Endometrial microvascular endothelial cells (primary cell): ENCODE results near the gene WASF1. TPM values are rescaled to one million over a fixed set of nuclear protein-coding genes. Genes with fewer than 3 reads are reported as not detected.
"Not testable (repeated sequence)": the region's sequence is repeated elsewhere in the genome, so short reads cannot be mapped to it uniquely, and the experiment has no call there.

ENCODE experiments used
- in situ Hi-C: cut with HindIII; loops from 2 replicates; pipeline ENCODE4 v1.10.0; 2017; ENCODE audit warnings: low sequenced_read_pairs, low pct_unique_long_range_greater_than_20kb; ENCODE audit errors: inconsistent ontology term
- total RNA-seq: library from RNA; depleted of rRNA; stranded (reverse); fragments of >200 nt; gene quantifications from one replicate; pipeline ENCODE4 v1.2.3, GENCODE V29; 2015; ENCODE audit errors: inconsistent ontology term

WASF1 gene
- total RNA-seq, 1 donor from 2014 or later, result 8.0 TPM

- in situ Hi-C loops, result no loop called here
Observed at GRCh38 chr6:110180228-110181008, 948 bp upstream of the WASF1 start, which contains the start of gene CDC40. Gene CDC40, plus strand, starts transcription at chr6:110180427. Its CDS starts 18 bp downstream, at chr6:110180445.

DNA sequence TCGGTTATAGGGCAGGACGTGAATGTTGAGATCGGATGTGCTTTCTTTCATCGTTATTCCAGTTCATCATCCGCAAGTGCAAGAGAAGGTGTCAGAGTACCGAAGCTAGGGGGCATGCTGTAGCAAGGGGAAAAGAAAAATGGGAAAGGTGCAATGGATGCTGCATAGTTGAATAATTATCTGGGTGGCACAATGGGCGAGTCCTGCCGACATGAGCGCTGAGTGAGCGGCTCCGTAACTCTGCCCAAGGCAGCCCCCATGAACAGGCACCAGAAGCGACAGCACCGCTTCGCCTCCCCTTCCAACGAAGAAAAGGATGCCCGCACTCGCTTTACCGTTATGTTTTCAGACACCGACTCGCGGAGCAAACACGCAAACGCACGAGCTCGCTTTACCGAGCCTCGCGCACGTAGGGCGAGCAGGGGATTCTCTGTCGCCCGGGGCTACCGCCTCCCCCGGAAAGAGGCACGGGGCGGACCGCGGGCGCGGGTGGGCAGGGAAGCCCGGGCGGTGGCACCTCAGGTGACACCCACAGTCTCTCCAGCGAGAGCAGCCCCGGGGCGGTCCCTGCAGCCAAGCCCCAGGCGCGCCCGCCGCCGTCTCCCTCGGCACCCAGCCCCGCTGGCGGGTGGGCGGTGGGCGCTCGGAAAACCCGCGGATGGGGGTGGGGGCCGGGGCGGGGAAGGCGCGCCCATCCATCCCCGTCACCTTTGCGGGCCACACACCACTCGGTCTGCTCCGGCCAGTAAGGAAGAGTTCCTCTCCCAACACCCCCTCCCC is 654 bp downstream of the WASF1 start:
- in situ Hi-C loops, result no loop called here

- in situ Hi-C loops, result no loop called here
Observed at GRCh38 chr6:110173506-110174132, 5.9 kb downstream of the WASF1 start.

- in situ Hi-C loops, result no loop called here
Observed at GRCh38 chr6:110170081-110170480, 9.4 kb downstream of the WASF1 start.

- in situ Hi-C loops, result no loop called here
Observed at GRCh38 chr6:110158479-110158878, 21.0 kb downstream of the WASF1 start.

- in situ Hi-C loops, result no loop called here
Observed at GRCh38 chr6:110147870-110148269, 31.6 kb downstream of the WASF1 start.

- in situ Hi-C loops, result no loop called here
Observed at GRCh38 chr6:110140650-110141049, 38.8 kb downstream of the WASF1 start.

- in situ Hi-C loops, result no loop called here
Observed at GRCh38 chr6:110139052-110139451, 40.4 kb downstream of the WASF1 start.

DNA sequence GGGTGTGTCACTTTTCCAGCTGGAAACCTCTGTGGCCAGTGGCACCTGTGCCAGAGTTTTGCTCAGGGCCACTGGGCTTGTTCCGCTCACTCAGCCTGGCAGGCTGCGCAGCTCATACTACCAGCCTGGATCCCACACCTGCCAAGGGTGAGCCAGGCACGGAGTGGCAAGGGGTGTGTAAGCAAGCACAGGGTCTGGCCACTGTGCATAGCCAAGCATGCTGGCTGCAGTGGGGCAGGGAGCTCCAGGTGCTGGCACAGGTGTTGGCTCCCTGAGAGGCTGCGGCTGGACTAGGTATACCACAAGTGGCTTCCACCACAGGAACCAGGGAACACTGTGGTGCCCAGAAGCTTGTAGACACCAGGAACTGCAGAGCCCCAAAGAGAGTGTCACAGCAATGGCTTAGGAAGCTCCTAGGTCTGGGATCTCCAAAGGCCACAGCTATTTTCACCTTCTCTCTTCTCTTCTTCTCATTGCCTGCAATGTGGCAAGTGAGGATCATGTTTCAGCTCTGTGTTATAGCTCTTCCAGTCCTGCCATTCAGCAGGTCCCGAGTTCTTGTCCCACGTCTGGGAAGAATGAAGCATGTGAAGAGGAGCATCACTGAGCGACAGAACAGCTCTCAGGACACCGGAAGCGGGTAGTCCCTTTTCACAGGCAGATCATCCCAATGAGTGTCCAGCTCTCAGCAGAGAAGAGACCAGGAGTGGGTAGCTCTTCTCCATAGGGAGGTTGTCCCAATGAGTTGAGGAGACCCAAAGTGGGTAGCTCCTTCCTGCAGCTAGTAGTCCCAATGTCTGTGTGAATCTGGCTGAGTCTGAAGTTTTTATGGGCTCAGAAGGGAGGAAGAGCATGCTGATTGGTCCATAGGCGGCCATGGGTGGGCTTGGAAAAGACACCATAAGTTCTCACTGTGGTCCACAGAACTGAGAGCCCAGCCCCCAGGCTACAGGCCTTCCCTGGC is 41.3 kb downstream of the WASF1 start:
- in situ Hi-C loops, result no loop called here

DNA sequence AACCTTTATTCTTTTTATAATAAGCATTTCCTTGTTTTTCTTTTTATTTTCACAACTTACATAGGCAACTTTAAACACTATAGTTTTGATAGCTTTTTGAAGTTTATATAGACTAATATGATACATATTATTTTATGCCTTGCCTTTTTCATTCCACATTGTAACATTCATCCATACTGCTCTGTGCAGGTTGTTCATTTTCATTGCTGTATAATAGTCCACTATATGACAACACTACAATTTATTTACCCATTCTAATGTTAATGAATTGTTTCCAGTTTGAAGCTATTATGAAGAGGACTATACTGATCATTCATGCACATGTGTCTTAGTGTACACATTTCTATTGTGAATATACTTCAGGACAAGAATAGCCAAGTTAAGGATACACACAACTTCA is 49.1 kb downstream of the WASF1 start:
- in situ Hi-C loops, result no loop called here

DNA sequence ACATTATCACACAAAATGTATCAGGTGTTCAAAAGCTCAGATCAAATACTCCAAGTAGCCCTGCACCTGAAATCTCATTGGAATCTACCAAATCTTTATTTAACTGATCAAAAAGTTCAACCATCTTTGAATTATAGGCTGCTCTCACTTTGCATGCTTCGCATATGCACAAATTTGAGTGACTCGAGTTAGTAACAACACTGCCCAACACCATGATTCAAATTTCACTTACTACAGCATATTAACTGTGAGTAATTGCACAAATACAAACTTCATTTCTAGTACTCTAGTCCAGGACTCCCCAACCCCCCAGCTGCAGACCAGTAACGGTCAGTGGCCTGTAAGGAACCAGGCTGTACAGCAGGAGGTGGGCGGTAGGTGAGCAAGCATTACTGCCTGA is 51.1 kb downstream of the WASF1 start:
- in situ Hi-C loops, result no loop called here

DNA sequence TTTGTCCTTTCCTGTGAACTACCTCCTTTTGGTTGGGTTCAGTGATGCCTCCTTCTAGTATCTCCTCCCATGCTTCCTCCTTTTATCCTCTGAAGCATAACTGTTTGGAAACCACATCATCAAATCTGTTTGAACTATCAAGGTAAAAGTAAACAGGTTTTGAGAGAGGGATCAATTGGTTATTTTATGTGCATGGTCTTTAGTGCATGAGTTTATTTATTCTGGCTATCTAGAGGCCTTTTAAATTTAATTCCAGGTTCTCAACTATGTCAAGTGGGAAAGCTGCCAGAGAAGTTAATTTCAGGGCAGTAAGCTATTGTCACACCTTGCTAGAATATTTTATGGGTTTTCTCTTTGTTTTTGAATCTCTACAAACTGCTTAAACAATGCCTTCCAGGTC is 54.1 kb downstream of the WASF1 start:
- in situ Hi-C loops, result no loop called here

GRCh38 chr6:110121655-110122054 is 57.8 kb downstream of the WASF1 start:
- in situ Hi-C loops, result not testable (repeated sequence)

DNA sequence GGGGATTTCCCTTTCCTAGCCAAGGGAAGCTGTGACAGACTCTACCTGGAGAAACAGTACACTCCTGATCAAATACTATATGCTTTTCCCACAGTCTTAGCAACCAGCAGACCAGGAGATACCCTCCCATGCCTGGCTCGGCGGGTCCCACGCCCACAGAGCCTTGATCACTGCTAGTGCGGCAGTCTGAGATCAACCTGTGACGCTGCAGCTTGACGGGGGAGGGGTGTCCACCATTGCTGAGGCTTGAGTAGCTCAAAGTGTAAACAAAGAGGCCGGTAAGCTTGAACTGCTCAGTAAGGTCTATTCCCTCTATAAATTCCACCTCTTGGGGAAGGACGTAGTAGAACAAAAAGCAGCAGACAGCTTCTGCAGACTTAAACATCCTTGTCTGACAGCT is 63.2 kb downstream of the WASF1 start:
- in situ Hi-C loops, result no loop called here

GRCh38 chr6:110114004-110114403 is 65.5 kb downstream of the WASF1 start:
- in situ Hi-C loops, result no loop called here

DNA sequence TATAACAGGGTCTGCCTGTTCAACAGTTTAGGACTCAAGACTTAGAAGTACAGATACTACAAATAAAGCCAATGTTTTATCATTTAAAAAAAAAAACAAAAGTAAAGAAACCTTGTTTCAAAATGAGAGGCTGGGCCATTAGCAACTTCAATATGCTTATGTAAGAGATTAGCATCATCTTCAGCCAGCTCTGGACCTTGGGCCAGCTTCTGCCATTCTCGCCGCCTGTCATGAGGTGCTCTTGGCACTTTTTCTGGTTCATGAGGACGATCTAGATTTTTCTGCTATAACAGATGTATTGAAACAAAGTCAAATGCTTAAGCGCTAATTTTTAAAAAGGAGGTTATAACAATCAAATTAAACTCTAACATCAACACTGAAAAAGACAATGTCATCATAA is 74.2 kb downstream of the WASF1 start:
- in situ Hi-C loops, result no loop called here

GRCh38 chr6:110103260-110103659 is 76.2 kb downstream of the WASF1 start:
- in situ Hi-C loops, result no loop called here

DNA sequence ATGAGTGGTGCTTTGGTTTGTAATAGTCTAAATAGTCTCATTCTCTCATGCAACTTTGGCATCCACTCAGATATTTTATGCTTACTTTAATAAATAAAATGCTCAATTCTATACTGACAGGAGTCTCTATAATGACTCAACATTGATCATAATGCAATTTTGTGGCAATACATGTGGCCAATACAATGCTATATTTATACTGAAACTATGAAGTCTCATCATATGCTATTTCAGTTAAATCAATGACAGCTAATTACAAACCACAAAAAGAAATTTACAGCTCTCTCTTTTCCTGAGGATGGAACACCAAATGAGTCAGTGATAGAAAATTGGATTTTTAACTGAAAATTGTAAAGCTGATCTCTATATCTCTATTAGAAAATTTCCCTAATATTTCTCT is 77.1 kb downstream of the WASF1 start:
- in situ Hi-C loops, result no loop called here

- in situ Hi-C loops, result no loop called here
Observed at GRCh38 chr6:110101885-110102284, 77.6 kb downstream of the WASF1 start.
